GM19023 (cell line): ENCODE measurements around the gene EPB41L4B.
"Not testable (repeated sequence)": the region's sequence is repeated elsewhere in the genome, so short reads cannot be mapped to it uniquely, and the experiment has no call there.

Source experiments
- ATAC-seq: cut with Tn5 transposase; IDR thresholded peaks from one replicate; pipeline ENCODE4 v1.9.1; 2021; ENCODE audit warnings: mild to moderate bottlenecking, moderate library complexity; ENCODE audit not compliant: unreplicated experiment

EPB41L4B gene

DNA sequence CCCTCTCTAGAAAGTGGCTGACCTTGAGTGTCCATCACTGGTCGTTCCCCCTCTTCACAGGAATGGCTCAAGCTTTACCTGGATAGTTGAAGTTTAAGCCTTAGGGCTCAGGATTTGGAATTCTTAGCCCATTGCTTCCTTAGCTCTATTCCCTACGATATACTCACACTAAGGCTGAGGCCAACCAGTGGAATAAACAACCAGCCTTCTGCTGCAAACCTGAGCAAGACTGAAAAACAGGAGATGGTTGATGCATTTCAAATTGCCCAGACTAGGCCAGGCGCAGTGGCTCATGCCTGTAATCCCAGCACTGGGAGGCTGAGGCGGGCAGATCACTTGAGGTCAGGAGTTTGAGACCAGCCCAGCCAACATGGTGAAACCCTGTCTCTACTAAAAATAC is 194.2 kb downstream of the EPB41L4B start:
- ATAC-seq = not testable (repeated sequence)

DNA sequence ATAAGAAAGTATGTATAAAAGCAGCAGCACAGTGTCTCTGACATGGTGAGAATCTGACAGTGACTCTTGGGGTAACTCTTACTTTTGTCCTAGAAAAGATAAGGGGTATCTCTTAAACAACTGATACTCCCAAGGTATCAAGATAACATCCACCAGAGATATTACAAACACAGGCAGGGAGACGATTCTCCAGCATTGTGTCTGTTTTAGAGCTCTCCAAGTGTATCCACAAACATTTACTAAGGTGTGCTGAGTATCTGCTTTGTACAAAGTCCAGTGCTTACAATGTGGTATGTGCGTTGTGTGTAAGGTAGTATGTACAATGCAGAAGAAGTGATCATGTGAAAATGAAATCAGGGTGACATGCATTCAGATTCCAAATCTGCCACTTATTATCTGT is 196.7 kb downstream of the EPB41L4B start:
- no peak for ATAC-seq

GRCh38 chr9:109122726-109123621 is 197.9 kb downstream of the EPB41L4B start:
- no peak for ATAC-seq
